ENCODE measurements around the gene TUBA8.

GRCh38 chr22:18090286-18090685 is 20.3 kb upstream of the TUBA8 start:
- TF ChIP-seq TEAD4 (CRISPR knock-in tag; IDR thresholded peaks at IDR 0.05) (no peak), CTCF (IDR thresholded peaks at IDR 0.05) (no peak), NFYB (CRISPR knock-in tag; conservative IDR thresholded peaks at IDR 0.05; ENCODE audit: low read depth) (no peak), FOXP1 (CRISPR knock-in tag; IDR thresholded peaks at IDR 0.05; ENCODE audit: borderline replicate concordance) (no peak), STAT6 (CRISPR knock-in tag; conservative IDR thresholded peaks at IDR 0.05; ENCODE audit: low read depth) (no peak), USF1 (CRISPR knock-in tag; IDR thresholded peaks at IDR 0.05) (no peak), ZSCAN18 (CRISPR knock-in tag; IDR thresholded peaks at IDR 0.05) (no peak)
